Femur (tissue), 1 donor: ENCODE measurements around the gene NTSR1.
A peak's percentile ranks its signal among the peaks of the same experiment; 100 is the strongest.

Source experiments
- DNase-seq: peaks from one replicate; pipeline ENCODE4 v3.0.0-alpha.2; 2017

The NTSR1 gene

GRCh38 chr20:62792182-62792939 lies 83.7 kb downstream of the NTSR1 start:
- no peak for DNase-seq

- DNase-seq: no peak
Observed at GRCh38 chr20:62792940-62793756, 84.5 kb downstream of the NTSR1 start.

GRCh38 chr20:62793757-62794006 lies 85.0 kb downstream of the NTSR1 start:
- DNase-seq: no peak

GRCh38 chr20:62794007-62794724 lies 85.5 kb downstream of the NTSR1 start:
- DNase-seq: peak; percentile 97

GRCh38 chr20:62795023-62795761 lies 86.6 kb downstream of the NTSR1 start:
- DNase-seq: no peak

- DNase-seq: no peak
Observed at GRCh38 chr20:62796699-62797491, 88.3 kb downstream of the NTSR1 start.

GRCh38 chr20:62797671-62798532 lies 89.3 kb downstream of the NTSR1 start:
- no peak for DNase-seq

- DNase-seq: no peak
Observed at GRCh38 chr20:62799036-62799435, 90.4 kb downstream of the NTSR1 start.

- DNase-seq: no peak
Observed at GRCh38 chr20:62799459-62799858, 90.8 kb downstream of the NTSR1 start.

GRCh38 chr20:62799873-62800272 lies 91.2 kb downstream of the NTSR1 start:
- no peak for DNase-seq

GRCh38 chr20:62800314-62801259 lies 92.0 kb downstream of the NTSR1 start:
- DNase-seq: no peak

GRCh38 chr20:62801284-62802010 lies 92.8 kb downstream of the NTSR1 start:
- DNase-seq: no peak

- DNase-seq: no peak
Observed at GRCh38 chr20:62802026-62802712, 93.5 kb downstream of the NTSR1 start.

- no peak for DNase-seq
Observed at GRCh38 chr20:62804021-62804626, 95.5 kb downstream of the NTSR1 start.

GRCh38 chr20:62804627-62805154 lies 96.1 kb downstream of the NTSR1 start, which contains the start of gene OGFR:
Gene OGFR, plus strand, starts transcription at chr20:62804835. Its CDS starts 25 bp downstream, at chr20:62804860.
- peak; percentile 81 for DNase-seq

- DNase-seq: no peak
Observed at GRCh38 chr20:62805155-62805710, 96.6 kb downstream of the NTSR1 start.

- DNase-seq: no peak
Observed at GRCh38 chr20:62805711-62806382, 97.2 kb downstream of the NTSR1 start.
